Neuronal stem cell (in vitro differentiated cells): Measurements from ENCODE around the gene STRA8. TPM values are rescaled to one million over a fixed set of nuclear protein-coding genes. Genes with fewer than 3 reads are reported as not detected.

Experiments used
- DNase-seq: peaks from one replicate; pipeline ENCODE4 v3.0.0-alpha.2; 2013; ENCODE audit warnings: low spot score
- H2AFZ ChIP-seq: one replicate; pipeline ENCODE4 v1.6.1; 2013; ENCODE audit warnings: mild to moderate bottlenecking, low read length, inconsistent platforms
- H2AK5ac ChIP-seq: 2 replicates; pipeline ENCODE4 v1.6.1; 2013; ENCODE audit warnings: low read depth, mild to moderate bottlenecking, inconsistent platforms, low read length, moderate library complexity, mixed read lengths
- H2BK120ac ChIP-seq: 2 replicates; pipeline ENCODE4 v1.6.1; 2013; ENCODE audit warnings: low read depth, mild to moderate bottlenecking, inconsistent platforms, low read length, moderate library complexity, mixed read lengths
- H2BK12ac ChIP-seq: one replicate; pipeline ENCODE4 v1.6.1; 2013; ENCODE audit warnings: low read length, inconsistent platforms
- H2BK15ac ChIP-seq: 2 replicates; pipeline ENCODE4 v1.6.1; 2013; ENCODE audit warnings: mild to moderate bottlenecking, low read length, inconsistent platforms, mixed read lengths
- H2BK5ac ChIP-seq: one replicate; pipeline ENCODE4 v1.6.1; 2013; ENCODE audit warnings: inconsistent platforms, mild to moderate bottlenecking, low read length, moderate library complexity
- H3K14ac ChIP-seq: one replicate; pipeline ENCODE4 v1.6.1; 2013; ENCODE audit warnings: low read length, inconsistent platforms
- H3K18ac ChIP-seq: 2 replicates; pipeline ENCODE4 v1.6.1; 2013; ENCODE audit warnings: low read length, inconsistent platforms
- H3K23ac ChIP-seq: 2 replicates; pipeline ENCODE4 v1.6.1; 2013; ENCODE audit warnings: low read depth, mild to moderate bottlenecking, mixed read lengths, low read length, inconsistent platforms; ENCODE audit not compliant: poor library complexity
- H3K27ac ChIP-seq: replicated peaks from 3 replicates; pipeline ENCODE4 v1.5.1; 2013; ENCODE audit warnings: low read length, inconsistent platforms
- H3K27me3 ChIP-seq, 3 experiments: 2 replicates each; pipeline ENCODE4 v1.6.1; 2013; ENCODE audit warnings: low read length in 3 of 3, mild to moderate bottlenecking in 2 of 3, inconsistent platforms in 1 of 3, low read depth in 1 of 3, mixed read lengths in 1 of 3, moderate library complexity in 1 of 3; ENCODE audit not compliant: control insufficient read depth in 3 of 3, insufficient read depth in 3 of 3
- H3K36me3 ChIP-seq, 2 donors: replicated peaks in 1 of 2; 2 replicates each; pipeline ENCODE4 v1.6.1; 2013; ENCODE audit warnings: low read length in 2 of 2; ENCODE audit not compliant: control insufficient read depth in 2 of 2, insufficient read depth in 2 of 2
- H3K4ac ChIP-seq: 2 replicates; pipeline ENCODE4 v1.6.1; 2013; ENCODE audit warnings: inconsistent platforms, mild to moderate bottlenecking, low read length, moderate library complexity
- H3K4me1 ChIP-seq, 2 donors: 1 replicate in 1 of 2; 2 replicates in 1 of 2; pipeline ENCODE4 v1.6.1; 2013; ENCODE audit warnings: low read length in 2 of 2, low read depth in 1 of 2; ENCODE audit not compliant: control insufficient read depth in 2 of 2, insufficient read depth in 1 of 2
- H3K4me2 ChIP-seq: one replicate; pipeline ENCODE4 v1.6.1; 2013; ENCODE audit warnings: mild to moderate bottlenecking, low read length, inconsistent platforms; ENCODE audit not compliant: insufficient read depth, poor library complexity, severe bottlenecking
- H3K4me3 ChIP-seq, 2 donors: 2 replicates each; pipeline ENCODE4 v1.5.1; 2013; ENCODE audit warnings: low read length in 2 of 2, mild to moderate bottlenecking in 2 of 2, inconsistent platforms in 1 of 2, moderate library complexity in 1 of 2
- H3K79me1 ChIP-seq: one replicate; pipeline ENCODE4 v1.6.1; 2013; ENCODE audit warnings: low read depth, mild to moderate bottlenecking, inconsistent platforms, low read length, moderate library complexity
- H3K9ac ChIP-seq: one replicate; pipeline ENCODE4 v1.6.1; 2013; ENCODE audit warnings: mild to moderate bottlenecking, low read depth, low read length, inconsistent platforms; ENCODE audit not compliant: poor library complexity
- H3K9me3 ChIP-seq, 2 donors: replicated peaks in 1 of 2; 2 replicates each; pipeline versions ENCODE3 to v1.6.1; 2013; ENCODE audit warnings: low read length in 2 of 2, mild to moderate bottlenecking in 2 of 2, inconsistent platforms in 1 of 2, low read depth in 1 of 2, mixed read lengths in 1 of 2, moderate library complexity in 1 of 2; ENCODE audit not compliant: control insufficient read depth in 2 of 2, insufficient read depth in 1 of 2
- H4K8ac ChIP-seq: one replicate; pipeline ENCODE4 v1.6.1; 2013; ENCODE audit warnings: low read depth, mild to moderate bottlenecking, inconsistent platforms, low read length, moderate library complexity
- H4K91ac ChIP-seq: one replicate; pipeline ENCODE4 v1.6.1; 2013; ENCODE audit warnings: low read length, low read depth, mild to moderate bottlenecking, inconsistent platforms; ENCODE audit not compliant: poor library complexity
- WGBS, 2 donors: extraction: QIAGEN DNeasy Blood & Tissue Kit; methylation state at CpG; one replicate each; pipeline ENCODE4 v1.1.7; 2013; ENCODE audit warnings: missing lambda C conversion rate in 2 of 2, mixed read lengths in 1 of 2; ENCODE audit not compliant: insufficient read length in 2 of 2, insufficient replicate concordance in 1 of 2; ENCODE audit errors: extremely low coverage in 2 of 2; 5-methylcytosine and 5-hydroxymethylcytosine counted together
- polyA plus RNA-seq, 2 experiments: library from polyadenylated mRNA; stranded (reverse); fragments of 200-250 nt; gene quantifications; one replicate each; pipeline ENCODE4 v1.2.3, GENCODE V29; 2013

The STRA8 gene
- polyA plus RNA-seq (2013, experiment 1 of 2), result not detected
- not detected for polyA plus RNA-seq (2013, experiment 2 of 2)

- no peak within 1 kb of the TSS for H3K4ac ChIP-seq
- H2AK5ac ChIP-seq, result no peak within 1 kb of the TSS
- H3K4me2 ChIP-seq, result no peak within 1 kb of the TSS
- no peak within 1 kb of the TSS for H3K27ac ChIP-seq
- H2BK120ac ChIP-seq, result no peak within 1 kb of the TSS
- H3K9ac ChIP-seq, result no peak within 1 kb of the TSS
- no peaks in the 10 kb centered on the region for H3K9me3 ChIP-seq
- H3K4me1 ChIP-seq, result no peaks in the 10 kb centered on the region
- H3K18ac ChIP-seq, result no peak within 1 kb of the TSS
- no peak within 1 kb of the TSS for H4K8ac ChIP-seq
- no CpG with 5 or more reads among the region's 28 CpGs for whole genome bisulfite sequencing, 2 donors
- no peak within 1 kb of the TSS for H2BK12ac ChIP-seq
- no peaks in the 10 kb centered on the region for H3K36me3 ChIP-seq
- no peak within 1 kb of the TSS for H2AFZ ChIP-seq
- no peak within 1 kb of the TSS for H2BK15ac ChIP-seq
- no peaks in the 10 kb centered on the region for H3K79me1 ChIP-seq
- no peak for DNase-seq
- H3K4me3 ChIP-seq, result no peak within 1 kb of the TSS
- H3K23ac ChIP-seq, result no peak within 1 kb of the TSS
- H4K91ac ChIP-seq, result no peak within 1 kb of the TSS
- no peak within 1 kb of the TSS for H3K14ac ChIP-seq
- H2BK5ac ChIP-seq, result no peak within 1 kb of the TSS
- peaks cover 0 to 7% (median 0%) of the 10 kb centered on the region in 3 experiments for H3K27me3 ChIP-seq
Observed at GRCh38 chr7:135233570-135233969, at the start of gene STRA8. TSS of gene STRA8 (plus strand) at chr7:135233838. CDS start at chr7:135240525, 6,687 bp downstream.

GRCh38 chr7:135184254-135184841 is 49.3 kb upstream of the STRA8 start:
- Histone ChIP-seq H3K4me1 (no peaks in the 10 kb centered on the region), H2AK5ac (no peak overlapping the region), H3K9me3 (peaks cover 14 to 16% of the 10 kb centered on the region in 2 donors), H3K9ac (no peak overlapping the region), H3K27ac (no peak overlapping the region), H3K79me1 (no peaks in the 10 kb centered on the region), H2BK120ac (no peak overlapping the region), H3K4me2 (no peak overlapping the region), H2BK15ac (no peak overlapping the region), H3K4me3 (peak overlapping the region in 1 of 2 donors; percentile 22), H4K91ac (no peak overlapping the region), H4K8ac (no peak overlapping the region), H3K36me3 (peaks cover 4 to 52% of the 10 kb centered on the region in 2 donors), H3K27me3 (no peaks in the 10 kb centered on the region), H3K23ac (peak overlapping the region; percentile 16), H3K18ac (no peak overlapping the region), H3K14ac (no peak overlapping the region), H2AFZ (no peak overlapping the region), H2BK12ac (no peak overlapping the region), H3K4ac (no peak overlapping the region), H2BK5ac (no peak overlapping the region)
- DNase-seq, result no peak
- no CpG with 5 or more reads among the region's 5 CpGs for WGBS, 2 donors

DNA sequence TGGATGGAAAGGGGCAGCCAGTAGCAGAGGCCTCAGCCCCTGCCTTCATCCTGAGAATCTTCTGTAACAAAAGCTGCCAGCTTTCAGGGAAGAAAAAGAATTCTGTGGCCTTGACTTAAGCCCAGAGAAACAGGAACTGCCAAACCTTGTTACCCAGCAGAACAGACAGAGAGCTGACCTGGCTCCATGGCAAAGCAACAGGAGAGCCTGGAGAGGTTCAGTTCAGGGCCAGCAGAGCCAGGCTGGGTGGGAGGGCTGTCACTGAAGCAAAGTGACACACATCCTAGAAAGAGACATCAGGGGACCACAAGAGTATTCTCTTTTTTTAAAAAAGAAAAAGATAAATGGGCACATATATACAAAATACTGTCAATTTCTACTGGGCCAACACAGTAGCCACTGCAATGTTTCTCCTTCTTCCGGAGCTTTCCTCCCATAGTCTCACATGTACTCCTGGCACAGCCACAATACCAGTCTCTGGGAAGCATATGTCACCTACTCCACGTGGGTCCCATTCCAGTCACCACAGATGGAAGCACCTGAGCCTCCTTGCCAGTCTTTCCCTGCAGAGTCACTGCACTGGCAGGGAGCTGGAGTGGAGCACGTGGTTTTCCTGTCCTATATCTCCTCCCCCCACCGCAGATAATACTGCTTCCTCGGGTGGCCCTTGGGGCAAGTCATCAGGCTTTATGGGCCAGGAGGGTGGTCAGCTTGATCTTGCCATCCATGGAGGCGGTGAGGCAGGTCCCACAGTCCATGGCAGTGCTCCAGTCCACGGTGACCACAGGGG is 48.0 kb upstream of the STRA8 start:
- Histone ChIP-seq H3K18ac (peak overlapping the region; percentile 51), H3K4me1 (no peaks in the 10 kb centered on the region), H2BK120ac (no peak overlapping the region), H2BK12ac (no peak overlapping the region), H3K9me3 (peaks cover 12 to 16% of the 10 kb centered on the region in 2 donors), H3K23ac (peak overlapping the region; percentile 74), H3K27me3 (no peaks in the 10 kb centered on the region), H3K14ac (no peak overlapping the region), H3K4ac (no peak overlapping the region), H4K8ac (no peak overlapping the region), H3K4me2 (no peak overlapping the region), H3K9ac (no peak overlapping the region), H3K36me3 (peaks cover 4 to 58% of the 10 kb centered on the region in 2 donors), H4K91ac (no peak overlapping the region), H2BK5ac (peak overlapping the region; percentile 31), H3K4me3 (no peak overlapping the region), H3K27ac (no peak overlapping the region), H2AK5ac (no peak overlapping the region), H2BK15ac (no peak overlapping the region), H2AFZ (no peak overlapping the region), H3K79me1 (no peaks in the 10 kb centered on the region)
- WGBS, 2 donors, result no CpG with 5 or more reads among the region's 7 CpGs
- DNase-seq, result no peak

GRCh38 chr7:135186261-135186540 is 47.4 kb upstream of the STRA8 start:
- Histone ChIP-seq H3K4me1 (no peaks in the 10 kb centered on the region), H2BK15ac (no peak overlapping the region), H3K27ac (no peak overlapping the region), H3K18ac (peak overlapping the region; percentile 51), H4K91ac (no peak overlapping the region), H3K14ac (no peak overlapping the region), H3K4ac (no peak overlapping the region), H3K79me1 (no peaks in the 10 kb centered on the region), H3K4me3 (no peak overlapping the region), H2BK12ac (no peak overlapping the region), H3K23ac (peak overlapping the region; percentile 74), H2BK5ac (peak overlapping the region; percentile 31), H3K9me3 (peaks cover 8 to 12% of the 10 kb centered on the region in 2 donors), H2AFZ (no peak overlapping the region), H2AK5ac (no peak overlapping the region), H3K4me2 (no peak overlapping the region), H4K8ac (no peak overlapping the region), H2BK120ac (no peak overlapping the region), H3K9ac (no peak overlapping the region), H3K36me3 (peaks cover 4 to 58% of the 10 kb centered on the region in 2 donors), H3K27me3 (no peaks in the 10 kb centered on the region)
- no peak for DNase-seq
- WGBS, 2 donors, result no CpG with 5 or more reads among the region's 3 CpGs
